ENCODE measurements around the gene FAM221B. TPM values are rescaled to one million over a fixed set of nuclear protein-coding genes. Genes with fewer than 3 reads are reported as not detected.

FAM221B gene
- total and polyA plus RNA-seq, 9 of the 15 experiments (the other 6 are each of a cell fraction or from before 2014, with no cell fraction given): 0.01 TPM; not detected in 8

- TF ChIP-seq, protein P1, sequence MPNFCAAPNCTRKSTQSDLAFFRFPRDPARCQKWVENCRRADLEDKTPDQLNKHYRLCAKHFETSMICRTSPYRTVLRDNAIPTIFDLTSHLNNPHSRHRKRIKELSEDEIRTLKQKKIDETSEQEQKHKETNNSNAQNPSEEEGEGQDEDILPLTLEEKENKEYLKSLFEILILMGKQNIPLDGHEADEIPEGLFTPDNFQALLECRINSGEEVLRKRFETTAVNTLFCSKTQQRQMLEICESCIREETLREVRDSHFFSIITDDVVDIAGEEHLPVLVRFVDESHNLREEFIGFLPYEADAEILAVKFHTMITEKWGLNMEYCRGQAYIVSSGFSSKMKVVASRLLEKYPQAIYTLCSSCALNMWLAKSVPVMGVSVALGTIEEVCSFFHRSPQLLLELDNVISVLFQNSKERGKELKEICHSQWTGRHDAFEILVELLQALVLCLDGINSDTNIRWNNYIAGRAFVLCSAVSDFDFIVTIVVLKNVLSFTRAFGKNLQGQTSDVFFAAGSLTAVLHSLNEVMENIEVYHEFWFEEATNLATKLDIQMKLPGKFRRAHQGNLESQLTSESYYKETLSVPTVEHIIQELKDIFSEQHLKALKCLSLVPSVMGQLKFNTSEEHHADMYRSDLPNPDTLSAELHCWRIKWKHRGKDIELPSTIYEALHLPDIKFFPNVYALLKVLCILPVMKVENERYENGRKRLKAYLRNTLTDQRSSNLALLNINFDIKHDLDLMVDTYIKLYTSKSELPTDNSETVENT (CRISPR knock-in tag; IDR thresholded peaks at IDR 0.05): no peak
- TF ChIP-seq, protein P2, sequence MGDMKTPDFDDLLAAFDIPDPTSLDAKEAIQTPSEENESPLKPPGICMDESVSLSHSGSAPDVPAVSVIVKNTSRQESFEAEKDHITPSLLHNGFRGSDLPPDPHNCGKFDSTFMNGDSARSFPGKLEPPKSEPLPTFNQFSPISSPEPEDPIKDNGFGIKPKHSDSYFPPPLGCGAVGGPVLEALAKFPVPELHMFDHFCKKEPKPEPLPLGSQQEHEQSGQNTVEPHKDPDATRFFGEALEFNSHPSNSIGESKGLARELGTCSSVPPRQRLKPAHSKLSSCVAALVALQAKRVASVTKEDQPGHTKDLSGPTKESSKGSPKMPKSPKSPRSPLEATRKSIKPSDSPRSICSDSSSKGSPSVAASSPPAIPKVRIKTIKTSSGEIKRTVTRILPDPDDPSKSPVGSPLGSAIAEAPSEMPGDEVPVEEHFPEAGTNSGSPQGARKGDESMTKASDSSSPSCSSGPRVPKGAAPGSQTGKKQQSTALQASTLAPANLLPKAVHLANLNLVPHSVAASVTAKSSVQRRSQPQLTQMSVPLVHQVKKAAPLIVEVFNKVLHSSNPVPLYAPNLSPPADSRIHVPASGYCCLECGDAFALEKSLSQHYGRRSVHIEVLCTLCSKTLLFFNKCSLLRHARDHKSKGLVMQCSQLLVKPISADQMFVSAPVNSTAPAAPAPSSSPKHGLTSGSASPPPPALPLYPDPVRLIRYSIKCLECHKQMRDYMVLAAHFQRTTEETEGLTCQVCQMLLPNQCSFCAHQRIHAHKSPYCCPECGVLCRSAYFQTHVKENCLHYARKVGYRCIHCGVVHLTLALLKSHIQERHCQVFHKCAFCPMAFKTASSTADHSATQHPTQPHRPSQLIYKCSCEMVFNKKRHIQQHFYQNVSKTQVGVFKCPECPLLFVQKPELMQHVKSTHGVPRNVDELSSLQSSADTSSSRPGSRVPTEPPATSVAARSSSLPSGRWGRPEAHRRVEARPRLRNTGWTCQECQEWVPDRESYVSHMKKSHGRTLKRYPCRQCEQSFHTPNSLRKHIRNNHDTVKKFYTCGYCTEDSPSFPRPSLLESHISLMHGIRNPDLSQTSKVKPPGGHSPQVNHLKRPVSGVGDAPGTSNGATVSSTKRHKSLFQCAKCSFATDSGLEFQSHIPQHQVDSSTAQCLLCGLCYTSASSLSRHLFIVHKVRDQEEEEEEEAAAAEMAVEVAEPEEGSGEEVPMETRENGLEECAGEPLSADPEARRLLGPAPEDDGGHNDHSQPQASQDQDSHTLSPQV (IDR thresholded peaks at IDR 0.05): no peak
- TF ChIP-seq CCAR2 (IDR thresholded peaks at IDR 0.05; ENCODE audit: low read depth, low read length) (no peak), NR2C2 (CRISPR knock-in tag; IDR thresholded peaks at IDR 0.05) (peak; percentile 77), NR2C2 (tag; IDR thresholded peaks at IDR 0.05) (peak; percentile 90), BRF2 (IDR thresholded peaks at IDR 0.05; ENCODE audit: borderline replicate concordance, insufficient read depth, insufficient read length) (no peak), NR2C1 (IDR thresholded peaks at IDR 0.05) (peak; percentile 96), NR2C1 (tag; IDR thresholded peaks at IDR 0.05) (peak; percentile 96), E2F6 (IDR thresholded peaks at IDR 0.05; ENCODE audit: borderline replicate concordance in 1 of 2, extremely low read depth in 1 of 2, insufficient read depth in 1 of 2, insufficient read length in 1 of 2, low read depth in 1 of 2, low read length in 1 of 2, poor library complexity in 1 of 2, severe bottlenecking in 1 of 2) (no peak), RCOR1 (IDR thresholded peaks at IDR 0.05; ENCODE audit: borderline replicate concordance in 1 of 2, low read depth in 2 of 2, low read length in 2 of 2) (0 out of 4 replicates have a peak, but pooled peaks of 1 of the 2 experiments have one; percentile 27), TOE1 (IDR thresholded peaks at IDR 0.05; ENCODE audit: borderline replicate concordance) (peak; percentile 66; the same call in 1 of the 2 replicates), TOE1 (CRISPR knock-in tag; IDR thresholded peaks at IDR 0.05; ENCODE audit: borderline replicate concordance, low read depth) (no peak), NFE2L1 (tag; IDR thresholded peaks at IDR 0.05; ENCODE audit: borderline replicate concordance, low read depth) (no peak), SMC3 (conservative IDR thresholded peaks at IDR 0.05; ENCODE audit: insufficient read depth, low read depth, low read length) (no peak), BHLHE40 (IDR thresholded peaks at IDR 0.05; ENCODE audit: low read length) (peak; percentile 49; the same call in 1 of the 2 replicates), RAD51 (IDR thresholded peaks at IDR 0.05; ENCODE audit: borderline replicate concordance, low read depth) (peak; percentile 69; the same call in 1 of the 2 replicates), PPARD (CRISPR knock-in tag; IDR thresholded peaks at IDR 0.05) (no peak)
Measured at GRCh38 chr9:35834260-35835215, 6.0 kb upstream of the FAM221B start (continued).

All from K562 (cell line).